DMS114 treated with DMSO at 0.1 percent for 48 hours (cell line): ENCODE results near the gene SLC2A1.

ENCODE experiments used
- DNase-seq: peaks from one replicate; lab custom pipeline; 2025; ENCODE audit not compliant: unreplicated experiment; lab: John Stamatoyannopoulos, UW

Gene SLC2A1

GRCh38 chr1:42958488-42959319, at the start of gene SLC2A1:
Gene SLC2A1, minus strand, starts transcription at chr1:42958868. Its CDS starts 217 bp downstream, at chr1:42958651.
- DNase-seq = peak; percentile 90

DNA sequence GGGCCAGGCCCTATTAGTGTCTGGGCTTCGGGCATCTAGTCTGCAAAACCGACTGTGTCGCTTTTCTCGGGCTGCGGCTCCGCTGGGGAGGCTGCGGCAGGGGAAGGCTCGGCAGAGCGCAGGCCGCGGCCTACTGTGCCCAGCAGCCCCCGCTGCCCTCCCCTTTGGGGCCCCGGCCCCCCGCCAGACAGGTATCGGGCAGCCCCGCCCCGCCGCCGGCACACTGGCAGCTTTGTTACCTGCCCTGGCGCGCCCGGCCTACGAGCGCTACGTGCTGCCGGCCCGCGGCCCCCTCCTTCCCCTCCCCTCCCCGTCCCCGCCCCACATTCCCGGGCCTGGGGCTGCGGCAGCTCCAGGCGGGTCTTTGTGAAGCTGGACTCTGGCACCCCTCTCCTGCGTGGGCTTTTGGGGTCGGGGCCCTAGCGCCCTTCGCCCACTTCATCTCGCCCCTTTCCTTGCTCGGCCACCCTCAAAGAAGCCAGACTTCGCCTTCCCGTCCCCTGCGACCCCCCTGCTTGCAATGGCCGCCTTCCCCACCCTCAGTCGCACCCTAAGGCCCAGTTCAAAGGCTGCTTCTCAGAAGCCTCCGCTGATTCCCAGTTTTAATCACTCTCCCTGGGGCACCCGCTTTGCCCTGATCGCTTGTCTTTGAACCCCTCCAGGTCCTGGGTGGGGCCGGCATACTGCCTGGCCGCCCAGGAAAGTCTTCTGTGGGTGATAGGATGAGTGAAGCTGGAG, 48.9 kb upstream of the SLC2A1 start:
- no peak for DNase-seq

DNA sequence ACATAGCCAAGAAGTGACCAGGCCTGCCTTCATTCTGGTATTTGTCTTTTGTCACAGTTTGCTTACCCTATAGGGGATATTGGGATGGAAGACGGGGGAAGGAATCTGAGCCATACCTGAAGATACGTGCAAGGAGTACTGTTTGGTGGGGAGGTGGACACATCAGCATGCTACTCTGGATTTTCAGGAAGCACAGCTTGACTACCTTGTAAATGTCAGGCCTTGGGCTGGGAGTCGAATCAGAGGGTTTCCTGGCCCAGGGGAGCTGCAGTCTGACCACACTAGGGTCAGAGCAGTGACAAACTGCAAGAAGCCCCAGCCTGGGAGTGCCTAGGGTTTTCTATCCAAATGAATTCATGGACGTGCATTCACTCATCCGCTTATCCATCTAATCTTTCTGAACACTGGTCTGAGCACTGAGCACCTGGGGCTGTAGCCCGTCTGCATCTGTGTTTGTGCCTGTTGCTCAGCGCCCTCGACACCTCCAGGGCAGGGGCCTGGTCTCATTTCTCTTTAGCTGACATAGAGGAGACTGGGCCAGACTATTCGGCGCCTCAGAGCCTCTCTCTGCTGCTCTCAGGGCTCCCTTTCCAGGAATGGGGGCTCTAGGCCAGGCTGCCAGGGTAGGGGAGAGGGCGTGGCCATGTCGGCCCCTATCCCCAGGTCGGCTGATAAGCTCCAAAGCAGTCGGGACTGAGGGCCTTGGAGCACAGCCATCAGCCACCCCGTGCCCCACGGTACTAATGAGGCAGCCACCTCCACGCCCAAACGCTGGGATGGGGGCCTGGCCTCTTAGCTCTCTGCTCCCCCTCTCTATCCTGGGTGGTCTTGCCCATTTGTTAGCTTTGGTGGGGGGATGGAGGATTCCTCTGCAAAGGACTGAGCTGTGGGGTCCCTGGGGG, 47.0 kb upstream of the SLC2A1 start:
- DNase-seq = no peak

DNA sequence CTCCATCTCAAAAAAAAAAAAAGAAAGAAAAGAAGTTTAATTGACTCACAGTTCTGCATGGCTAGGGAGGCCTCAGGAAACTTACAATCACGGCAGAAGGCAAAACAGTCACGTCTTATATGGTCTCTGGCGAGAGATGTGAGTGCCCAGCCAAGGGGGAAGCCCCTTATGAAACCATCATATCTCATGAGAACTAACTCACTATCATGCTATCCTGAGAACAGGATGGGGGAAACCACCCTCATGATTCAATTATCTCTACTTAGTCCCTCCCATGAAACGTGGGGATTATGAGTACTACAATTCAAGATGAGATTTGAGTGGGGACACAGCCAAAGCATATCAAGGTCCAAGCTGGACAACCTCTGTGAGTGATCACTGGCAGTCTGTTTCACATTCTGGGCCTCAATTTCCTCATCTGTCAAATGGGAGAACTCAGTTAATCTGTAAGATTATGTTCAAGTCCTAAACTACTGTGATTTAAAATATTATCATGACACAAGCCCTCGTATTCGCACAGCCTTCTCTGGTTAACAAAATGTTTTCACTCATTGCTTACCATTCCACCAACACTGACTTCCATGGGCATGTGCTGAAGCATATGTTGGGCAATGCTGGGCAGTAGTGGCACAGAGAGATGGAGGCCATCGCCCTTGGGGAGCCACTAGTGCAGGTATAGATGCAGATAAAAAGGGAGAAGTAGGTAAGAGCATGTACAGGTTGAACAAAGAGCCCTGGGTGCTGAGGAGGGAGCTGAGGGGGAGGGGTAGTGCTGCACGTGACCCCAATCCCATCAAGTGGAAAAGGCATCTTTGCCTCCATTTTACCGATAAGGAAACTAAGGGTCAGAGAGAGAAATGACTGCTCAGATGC, 46.2 kb upstream of the SLC2A1 start:
- DNase-seq = no peak

DNA sequence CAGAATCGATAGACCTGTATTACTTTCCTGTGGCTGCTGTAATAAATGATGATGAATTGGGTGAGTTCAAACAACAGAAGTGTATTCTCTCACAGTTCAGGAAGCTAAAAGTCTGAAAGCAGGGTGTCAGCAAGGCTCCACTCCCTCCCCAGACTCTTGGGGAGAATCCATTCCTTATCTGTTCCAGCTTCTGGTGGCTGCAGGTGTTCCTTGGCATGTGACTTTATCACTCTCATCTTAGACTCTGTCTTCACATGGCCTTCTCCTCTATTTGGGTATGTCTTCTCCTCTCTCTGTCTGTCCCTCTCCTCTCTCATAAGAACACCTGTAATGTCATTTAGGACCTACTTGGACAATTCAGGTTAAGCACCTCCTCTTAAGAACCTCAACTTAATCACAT, 44.1 kb upstream of the SLC2A1 start:
- DNase-seq = no peak

- no peak for DNase-seq
These were observed 43.4 kb upstream of the SLC2A1 start for GRCh38 chr1:43002116-43002515.

GRCh38 chr1:43001434-43001833, 42.8 kb upstream of the SLC2A1 start:
- no peak for DNase-seq

DNA sequence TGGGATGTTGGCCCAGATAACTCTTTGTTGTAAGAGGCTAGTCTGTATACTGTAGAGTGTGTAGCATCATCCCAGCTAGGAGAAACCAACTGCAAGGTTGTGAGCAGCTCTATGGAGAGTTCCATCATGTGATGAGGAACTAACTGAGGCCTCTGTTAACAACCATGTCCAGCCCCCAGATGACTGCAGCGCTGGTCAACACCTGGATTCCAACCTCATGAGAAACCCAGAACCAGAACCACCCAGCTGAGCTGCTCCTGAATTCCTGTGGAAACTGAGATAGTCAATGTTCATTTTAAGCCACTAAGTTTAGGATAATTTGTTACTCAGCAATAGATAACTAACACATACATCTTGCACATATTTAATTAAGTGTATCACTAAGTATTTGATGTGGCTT, 41.6 kb upstream of the SLC2A1 start:
- DNase-seq = no peak

DNA sequence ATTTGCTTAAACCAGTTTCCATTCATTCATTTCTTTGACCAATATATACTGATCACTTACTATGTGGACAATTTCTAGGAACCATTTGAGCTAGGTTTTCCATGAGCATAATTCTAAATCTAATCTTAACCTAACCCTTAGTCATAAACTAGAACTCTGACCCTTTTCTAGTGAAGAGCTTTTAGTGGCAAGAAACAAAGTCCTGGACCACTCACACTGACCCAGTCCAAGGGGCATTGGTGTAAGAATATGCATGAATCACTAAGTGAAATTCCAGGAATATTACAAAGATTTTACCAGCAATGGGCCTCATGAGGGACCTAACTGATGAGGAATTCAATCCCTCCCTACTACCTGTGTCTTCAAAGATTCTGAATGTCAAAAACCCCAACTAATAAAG, 40.6 kb upstream of the SLC2A1 start:
- DNase-seq = no peak

DNA sequence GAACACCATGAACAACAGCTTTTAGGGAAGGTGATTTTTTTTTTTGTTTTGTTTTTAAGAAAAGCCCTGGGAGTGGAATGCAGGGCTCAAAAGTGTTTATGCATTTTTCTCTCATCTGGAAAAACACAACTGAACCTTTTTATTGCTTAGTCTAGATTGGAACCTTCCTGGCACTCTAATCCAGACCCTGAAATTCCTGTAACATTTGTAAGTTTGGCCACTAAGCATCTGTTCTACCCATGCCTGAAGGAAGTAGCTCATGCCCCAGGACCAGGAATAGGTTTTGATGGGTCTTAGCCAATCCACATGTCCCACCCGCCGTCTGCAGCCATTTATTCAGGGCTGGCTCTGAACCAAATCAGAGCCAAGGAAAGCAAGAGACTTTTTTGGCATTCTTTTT, 39.7 kb upstream of the SLC2A1 start:
- DNase-seq = no peak

DNA sequence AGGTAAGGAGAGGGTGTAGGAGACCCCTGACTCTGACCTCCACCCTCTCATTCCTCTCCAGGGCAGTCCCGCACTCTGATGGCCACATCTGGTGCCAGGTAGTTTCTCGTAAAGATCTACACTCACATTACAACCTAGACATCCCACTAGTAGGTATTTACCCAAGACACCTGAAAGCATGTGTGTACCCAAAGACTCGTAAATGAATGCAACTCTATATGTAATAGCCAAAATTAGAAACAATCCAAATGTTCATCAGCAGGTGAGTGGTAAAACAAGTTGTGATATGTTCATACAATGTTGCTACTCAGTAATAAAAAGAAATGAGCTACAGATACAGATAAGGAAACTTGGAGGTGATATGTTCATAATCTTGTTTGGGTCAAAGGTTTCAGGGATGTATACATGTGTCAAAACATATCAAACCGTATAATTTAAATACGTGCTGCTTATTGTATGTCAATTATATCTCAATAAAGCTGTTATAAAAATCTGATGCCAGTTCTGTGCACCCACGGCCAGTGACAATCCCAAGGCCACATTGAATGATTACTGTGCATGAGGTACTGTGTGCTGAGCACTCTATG, 37.8 kb upstream of the SLC2A1 start:
- DNase-seq = no peak

GRCh38 chr1:42993502-42994136, 35.0 kb upstream of the SLC2A1 start:
- no peak for DNase-seq

DNA sequence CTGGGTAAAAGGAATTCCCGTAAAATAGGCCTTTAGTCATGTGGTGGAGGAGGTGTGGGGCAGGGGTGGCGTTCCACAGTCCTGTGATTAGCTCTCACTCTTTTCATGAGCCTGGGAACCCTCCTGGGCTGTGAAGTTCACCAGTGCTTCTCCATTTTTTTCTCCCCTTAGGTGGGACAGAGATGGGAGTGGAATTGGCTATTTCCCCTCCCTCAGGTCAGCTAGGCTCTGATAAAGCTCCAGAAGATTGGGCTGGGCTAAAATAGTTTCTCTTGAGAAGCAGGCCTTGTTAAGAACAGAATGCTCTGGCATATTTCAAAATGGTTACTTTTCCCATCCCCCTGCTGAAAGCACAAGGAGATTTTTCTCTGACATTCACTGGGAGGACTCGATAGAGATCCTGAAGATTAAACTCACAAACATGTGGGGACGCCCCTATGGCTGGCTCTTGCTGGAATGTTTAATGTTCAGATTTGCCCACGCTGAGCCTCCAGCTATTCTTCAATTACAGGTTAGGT, 33.4 kb upstream of the SLC2A1 start:
- DNase-seq = no peak

- no peak for DNase-seq
These were observed 32.2 kb upstream of the SLC2A1 start for GRCh38 chr1:42990757-42991346.

GRCh38 chr1:42983693-42984092, 25.0 kb upstream of the SLC2A1 start:
- no peak for DNase-seq

- DNase-seq = no peak
These were observed 24.6 kb upstream of the SLC2A1 start for GRCh38 chr1:42983253-42983652.

- no peak for DNase-seq
These were observed 24.0 kb upstream of the SLC2A1 start for GRCh38 chr1:42982641-42983040.

- no peak for DNase-seq
These were observed 23.2 kb upstream of the SLC2A1 start for GRCh38 chr1:42981871-42982270.

DNA sequence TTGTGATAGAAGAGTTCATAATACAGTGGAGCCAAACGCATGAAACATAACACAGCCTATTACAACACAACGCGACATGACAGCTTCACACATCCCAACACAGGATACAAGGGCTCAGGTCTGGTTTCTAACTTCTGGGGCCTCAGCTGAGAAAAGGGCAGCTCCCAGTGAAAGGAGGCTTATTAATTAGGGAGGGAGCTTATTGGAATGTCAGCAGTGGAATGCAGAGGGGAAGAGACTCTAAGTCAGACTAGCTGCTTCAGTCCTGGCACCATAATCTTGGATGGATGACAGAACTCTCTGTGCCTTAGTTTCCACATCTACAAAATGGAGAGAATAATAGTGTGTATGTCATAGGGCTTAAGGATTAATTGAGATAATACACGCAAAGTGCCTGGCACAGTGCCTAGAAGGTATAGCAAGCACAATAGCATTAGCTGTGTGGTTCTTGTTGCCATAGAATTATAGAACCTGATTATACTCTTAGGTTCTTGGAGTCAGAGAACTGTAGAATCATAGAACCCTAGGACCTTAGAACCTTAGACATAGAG, 22.7 kb upstream of the SLC2A1 start:
- no peak for DNase-seq
